ENCODE results near the gene KLHL28.

Gene KLHL28

DNA sequence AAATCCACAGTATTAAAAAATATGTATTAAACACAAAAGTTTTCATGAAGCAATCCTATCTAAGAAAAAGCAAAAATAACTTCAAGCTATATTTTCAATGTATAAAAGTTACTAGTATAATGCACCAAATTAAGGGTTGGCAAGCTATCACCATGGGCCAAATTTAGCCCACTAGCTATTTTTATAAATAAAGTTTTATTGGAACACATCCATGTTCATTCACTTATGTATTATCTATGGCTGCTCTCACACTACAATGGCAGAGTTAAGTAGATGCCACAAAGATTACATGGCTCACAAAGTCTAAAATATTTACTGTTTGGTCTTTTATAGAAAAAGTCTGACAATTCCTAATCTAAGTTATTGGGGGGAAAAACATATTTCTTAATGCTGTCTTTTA, 17.6 kb downstream of the KLHL28 start:
- H3K9ac ChIP-seq (ENCODE audit: low read depth in 1 of 2, low read length in 2 of 2) = no peak overlapping the region
- H3K36me3 ChIP-seq (ENCODE audit: control insufficient read depth in 2 of 2, insufficient read depth in 2 of 2, low read length in 2 of 2) = peaks cover 20 to 25% of the 10 kb centered on the region in 2 donors
- H3K9me3 ChIP-seq (ENCODE audit: control insufficient read depth in 2 of 2, low read length in 2 of 2) = no peaks in the 10 kb centered on the region
- no peak overlapping the region for H3K4me3 ChIP-seq (ENCODE audit: low read length in 2 of 2)
- no peaks in the 10 kb centered on the region for H3K27me3 ChIP-seq (ENCODE audit: control insufficient read depth in 2 of 2, insufficient read depth in 2 of 2, low read length in 2 of 2)
- H3K27ac ChIP-seq (ENCODE audit: low read depth in 2 of 2, low read length in 2 of 2) = no peak overlapping the region
- no peaks in the 10 kb centered on the region for H3K4me1 ChIP-seq (ENCODE audit: control insufficient read depth in 2 of 2, insufficient read depth in 2 of 2, low read length in 2 of 2)

DNA sequence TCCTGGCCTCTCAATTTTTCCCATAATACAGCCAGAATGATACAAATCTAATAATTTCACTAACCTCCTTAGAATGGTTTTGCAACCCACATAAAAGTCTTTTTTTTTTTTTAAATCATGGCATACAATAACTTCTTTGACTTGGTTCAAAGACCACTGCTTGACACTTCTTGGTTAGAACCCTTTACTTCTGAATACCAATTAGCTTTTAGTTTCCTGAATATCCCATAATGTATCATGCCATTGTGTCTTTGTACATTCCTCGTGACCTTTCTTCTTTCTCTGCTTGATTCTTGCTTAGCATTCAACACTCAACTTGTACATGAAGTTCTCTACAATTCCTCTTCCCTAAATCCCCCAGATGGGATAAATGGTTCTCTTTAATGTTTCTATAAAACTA, 19.3 kb downstream of the KLHL28 start:
- H3K36me3 ChIP-seq (ENCODE audit: control insufficient read depth in 2 of 2, insufficient read depth in 2 of 2, low read length in 2 of 2) = peaks cover 28 to 38% of the 10 kb centered on the region in 2 donors
- no peak overlapping the region for H3K4me3 ChIP-seq (ENCODE audit: low read length in 2 of 2)
- H3K9ac ChIP-seq (ENCODE audit: low read depth in 1 of 2, low read length in 2 of 2) = no peak overlapping the region
- no peaks in the 10 kb centered on the region for H3K4me1 ChIP-seq (ENCODE audit: control insufficient read depth in 2 of 2, insufficient read depth in 2 of 2, low read length in 2 of 2)
- no peaks in the 10 kb centered on the region for H3K27me3 ChIP-seq (ENCODE audit: control insufficient read depth in 2 of 2, insufficient read depth in 2 of 2, low read length in 2 of 2)
- H3K9me3 ChIP-seq (ENCODE audit: control insufficient read depth in 2 of 2, low read length in 2 of 2) = no peaks in the 10 kb centered on the region
- H3K27ac ChIP-seq (ENCODE audit: low read depth in 2 of 2, low read length in 2 of 2) = no peak overlapping the region

DNA sequence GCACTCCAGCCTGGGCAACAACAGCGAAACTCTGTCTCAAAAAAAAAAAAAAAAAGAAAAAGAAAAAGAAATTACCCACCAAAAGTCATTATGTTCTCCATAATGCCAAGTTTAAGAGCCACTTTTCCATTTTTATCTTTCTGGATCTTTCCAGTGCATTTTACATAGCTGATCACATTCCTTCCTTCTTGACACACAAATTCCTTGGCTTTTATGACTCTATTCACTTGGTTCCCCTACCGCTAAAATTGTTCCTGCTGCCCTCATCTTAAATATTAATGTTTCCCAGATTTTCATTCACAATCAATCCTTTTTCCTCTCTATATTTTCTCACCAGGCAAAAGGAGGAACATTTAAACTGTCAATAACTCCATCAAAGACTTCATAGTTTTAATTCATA, 20.2 kb downstream of the KLHL28 start:
- peaks cover 33 to 42% of the 10 kb centered on the region in 2 donors for H3K36me3 ChIP-seq (ENCODE audit: control insufficient read depth in 2 of 2, insufficient read depth in 2 of 2, low read length in 2 of 2)
- H3K27me3 ChIP-seq (ENCODE audit: control insufficient read depth in 2 of 2, insufficient read depth in 2 of 2, low read length in 2 of 2) = no peaks in the 10 kb centered on the region
- H3K9ac ChIP-seq (ENCODE audit: low read depth in 1 of 2, low read length in 2 of 2) = no peak overlapping the region
- H3K9me3 ChIP-seq (ENCODE audit: control insufficient read depth in 2 of 2, low read length in 2 of 2) = no peaks in the 10 kb centered on the region
- H3K4me1 ChIP-seq (ENCODE audit: control insufficient read depth in 2 of 2, insufficient read depth in 2 of 2, low read length in 2 of 2) = no peaks in the 10 kb centered on the region
- no peak overlapping the region for H3K27ac ChIP-seq (ENCODE audit: low read depth in 2 of 2, low read length in 2 of 2)
- no peak overlapping the region for H3K4me3 ChIP-seq (ENCODE audit: low read length in 2 of 2)

DNA sequence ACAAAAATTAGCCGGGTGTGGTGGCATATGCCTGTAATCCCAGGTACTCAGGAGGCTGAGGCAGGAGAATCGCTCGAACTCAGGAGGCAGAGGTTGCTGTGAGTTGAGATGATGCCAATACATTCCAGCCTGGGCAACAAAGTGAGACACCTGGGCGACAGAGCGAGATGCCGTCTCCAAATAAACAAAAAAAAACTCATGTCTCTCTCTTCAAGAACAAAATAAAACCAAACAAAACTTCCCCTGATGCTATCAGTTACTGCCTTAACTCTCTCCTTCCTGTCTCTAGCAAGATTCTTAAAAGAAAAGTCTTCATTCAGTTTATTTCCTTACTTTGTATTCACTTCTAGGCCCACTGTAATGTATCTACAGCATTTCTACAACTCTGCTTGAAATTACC, 20.8 kb downstream of the KLHL28 start:
- Histone ChIP-seq H3K4me1 (ENCODE audit: control insufficient read depth in 2 of 2, insufficient read depth in 2 of 2, low read length in 2 of 2) (no peaks in the 10 kb centered on the region), H3K27ac (ENCODE audit: low read depth in 2 of 2, low read length in 2 of 2) (no peak overlapping the region), H3K27me3 (ENCODE audit: control insufficient read depth in 2 of 2, insufficient read depth in 2 of 2, low read length in 2 of 2) (no peaks in the 10 kb centered on the region), H3K36me3 (ENCODE audit: control insufficient read depth in 2 of 2, insufficient read depth in 2 of 2, low read length in 2 of 2) (peaks cover 35 to 48% of the 10 kb centered on the region in 2 donors), H3K9ac (ENCODE audit: low read depth in 1 of 2, low read length in 2 of 2) (no peak overlapping the region), H3K9me3 (ENCODE audit: control insufficient read depth in 2 of 2, low read length in 2 of 2) (no peaks in the 10 kb centered on the region), H3K4me3 (ENCODE audit: low read length in 2 of 2) (no peak overlapping the region)

DNA sequence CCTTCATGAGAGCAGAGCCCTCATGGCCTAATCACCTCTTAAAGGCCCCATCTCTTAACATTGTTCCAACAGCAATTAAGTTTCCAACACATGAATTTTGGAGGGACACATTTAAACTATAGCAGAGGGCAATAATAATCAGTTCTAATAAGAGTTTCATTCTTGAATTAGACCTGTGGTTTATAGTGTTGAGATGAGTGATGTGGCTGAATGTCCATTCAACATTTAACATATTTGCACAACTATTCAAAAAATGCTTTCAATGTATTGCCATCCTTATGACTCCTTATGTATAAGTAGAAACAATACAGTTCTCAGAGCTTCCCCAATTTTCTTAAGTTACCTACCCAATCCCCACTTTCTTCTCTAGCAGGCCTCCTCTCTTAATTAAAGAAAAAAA, 21.5 kb downstream of the KLHL28 start:
- Histone ChIP-seq H3K4me3 (ENCODE audit: low read length in 2 of 2) (no peak overlapping the region), H3K27ac (ENCODE audit: low read depth in 2 of 2, low read length in 2 of 2) (no peak overlapping the region), H3K36me3 (ENCODE audit: control insufficient read depth in 2 of 2, insufficient read depth in 2 of 2, low read length in 2 of 2) (peaks cover 29 to 47% of the 10 kb centered on the region in 2 donors), H3K4me1 (ENCODE audit: control insufficient read depth in 2 of 2, insufficient read depth in 2 of 2, low read length in 2 of 2) (no peaks in the 10 kb centered on the region), H3K9me3 (ENCODE audit: control insufficient read depth in 2 of 2, low read length in 2 of 2) (no peaks in the 10 kb centered on the region), H3K27me3 (ENCODE audit: control insufficient read depth in 2 of 2, insufficient read depth in 2 of 2, low read length in 2 of 2) (no peaks in the 10 kb centered on the region), H3K9ac (ENCODE audit: low read depth in 1 of 2, low read length in 2 of 2) (no peak overlapping the region)

DNA sequence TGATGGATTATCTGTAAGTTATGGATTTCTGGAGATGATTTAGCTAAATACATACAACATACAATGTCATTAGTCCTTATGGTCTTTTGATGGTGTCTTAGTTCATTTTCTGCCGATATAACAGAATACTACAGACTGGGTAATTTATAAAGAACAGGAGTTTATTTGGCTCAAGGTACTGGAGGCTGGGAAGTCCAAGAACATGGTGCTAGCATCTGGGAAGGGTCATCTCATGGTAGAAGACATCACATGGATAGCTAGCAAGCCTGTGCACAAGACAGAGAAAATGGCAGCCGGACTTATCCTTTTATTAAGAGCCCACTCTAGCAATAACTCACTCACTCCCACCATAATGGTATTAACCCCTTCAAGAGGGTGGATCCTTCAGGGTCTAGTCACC, 24.2 kb downstream of the KLHL28 start:
- Histone ChIP-seq H3K9ac (ENCODE audit: low read depth in 1 of 2, low read length in 2 of 2) (no peak overlapping the region), H3K27me3 (ENCODE audit: control insufficient read depth in 2 of 2, insufficient read depth in 2 of 2, low read length in 2 of 2) (no peaks in the 10 kb centered on the region), H3K9me3 (ENCODE audit: control insufficient read depth in 2 of 2, low read length in 2 of 2) (no peaks in the 10 kb centered on the region), H3K4me1 (ENCODE audit: control insufficient read depth in 2 of 2, insufficient read depth in 2 of 2, low read length in 2 of 2) (no peaks in the 10 kb centered on the region), H3K27ac (ENCODE audit: low read depth in 2 of 2, low read length in 2 of 2) (no peak overlapping the region), H3K36me3 (ENCODE audit: control insufficient read depth in 2 of 2, insufficient read depth in 2 of 2, low read length in 2 of 2) (peaks cover 31 to 39% of the 10 kb centered on the region in 2 donors), H3K4me3 (ENCODE audit: low read length in 2 of 2) (no peak overlapping the region)

DNA sequence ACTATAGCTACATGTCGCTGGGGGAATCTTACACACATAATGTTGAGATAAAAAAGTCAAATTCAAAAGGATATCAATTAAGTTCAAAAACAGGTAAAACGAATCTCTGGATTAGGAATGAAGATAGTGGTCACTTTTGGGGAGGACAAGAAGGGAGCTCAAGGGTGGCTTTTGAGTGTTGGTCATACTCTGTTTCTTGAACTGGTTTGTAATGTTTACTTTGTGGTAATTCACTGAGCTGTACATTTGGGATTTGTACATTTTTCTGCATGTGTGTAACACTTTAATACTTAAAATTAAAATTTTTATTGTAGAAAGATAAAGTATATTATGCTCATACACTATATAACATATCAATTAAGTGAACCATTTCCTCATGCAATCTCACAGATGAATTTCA, 26.6 kb downstream of the KLHL28 start:
- Histone ChIP-seq H3K36me3 (ENCODE audit: control insufficient read depth in 2 of 2, insufficient read depth in 2 of 2, low read length in 2 of 2) (peaks cover 29 to 34% of the 10 kb centered on the region in 2 donors), H3K9me3 (ENCODE audit: control insufficient read depth in 2 of 2, low read length in 2 of 2) (no peaks in the 10 kb centered on the region)

DNA sequence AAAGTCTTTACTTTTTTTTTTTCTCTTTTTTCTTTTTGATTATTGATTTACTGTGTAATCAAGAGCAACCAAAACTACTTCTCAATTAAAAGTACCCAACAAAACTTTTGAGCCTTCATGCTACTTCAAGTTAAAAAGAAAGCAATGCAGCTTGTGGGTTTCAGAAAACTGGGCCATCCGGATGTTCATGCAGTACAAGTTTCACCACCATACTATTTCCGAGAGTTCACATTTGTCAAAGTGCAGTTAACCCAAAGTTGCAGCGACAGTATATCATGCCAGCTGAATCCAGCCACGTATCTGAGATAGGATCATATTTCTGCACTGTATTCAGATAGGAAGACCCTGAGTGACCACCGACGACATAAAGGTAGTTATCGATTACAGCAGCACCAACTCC, 33.0 kb downstream of the KLHL28 start:
- Histone ChIP-seq H3K4me3 (ENCODE audit: low read length in 2 of 2) (no peak overlapping the region), H3K27me3 (ENCODE audit: control insufficient read depth in 2 of 2, insufficient read depth in 2 of 2, low read length in 2 of 2) (no peaks in the 10 kb centered on the region), H3K4me1 (ENCODE audit: control insufficient read depth in 2 of 2, insufficient read depth in 2 of 2, low read length in 2 of 2) (no peaks in the 10 kb centered on the region), H3K9ac (ENCODE audit: low read depth in 1 of 2, low read length in 2 of 2) (no peak overlapping the region), H3K36me3 (ENCODE audit: control insufficient read depth in 2 of 2, insufficient read depth in 2 of 2, low read length in 2 of 2) (peaks cover 5 to 6% of the 10 kb centered on the region in 2 donors), H3K9me3 (ENCODE audit: control insufficient read depth in 2 of 2, low read length in 2 of 2) (no peaks in the 10 kb centered on the region), H3K27ac (ENCODE audit: low read depth in 2 of 2, low read length in 2 of 2) (no peak overlapping the region)

More for the DNA sequence above, 26.6 kb downstream of the KLHL28 start:
- Histone ChIP-seq H3K9ac (ENCODE audit: low read depth in 1 of 2, low read length in 2 of 2) (no peak overlapping the region), H3K27me3 (ENCODE audit: control insufficient read depth in 2 of 2, insufficient read depth in 2 of 2, low read length in 2 of 2) (no peaks in the 10 kb centered on the region), H3K4me3 (ENCODE audit: low read length in 2 of 2) (no peak overlapping the region), H3K4me1 (ENCODE audit: control insufficient read depth in 2 of 2, insufficient read depth in 2 of 2, low read length in 2 of 2) (no peaks in the 10 kb centered on the region), H3K27ac (ENCODE audit: low read depth in 2 of 2, low read length in 2 of 2) (no peak overlapping the region)

DNA sequence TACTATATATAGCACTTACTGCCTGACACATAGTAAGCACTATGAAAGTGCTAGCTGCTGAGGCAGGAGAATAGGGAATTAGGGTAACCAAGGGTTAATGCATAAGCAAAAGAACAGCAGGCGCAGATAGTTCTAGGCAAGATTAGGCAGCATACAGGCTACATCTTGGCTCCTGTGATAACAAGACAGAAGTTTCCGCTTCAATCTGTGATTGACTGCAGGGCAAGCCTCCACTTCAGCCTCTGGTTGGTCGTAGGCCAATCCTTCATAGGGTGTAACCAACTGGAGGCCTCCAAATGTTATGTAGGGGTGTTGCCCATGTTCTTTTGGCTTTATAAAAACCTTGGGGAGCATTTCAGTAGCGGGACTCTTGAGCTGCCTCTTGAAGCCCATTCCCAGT, 46.9 kb downstream of the KLHL28 start:
- no peak overlapping the region for H3K9ac ChIP-seq (ENCODE audit: low read depth in 1 of 2, low read length in 2 of 2)
- no peaks in the 10 kb centered on the region for H3K27me3 ChIP-seq (ENCODE audit: control insufficient read depth in 2 of 2, insufficient read depth in 2 of 2, low read length in 2 of 2)
- no peak overlapping the region for H3K27ac ChIP-seq (ENCODE audit: low read depth in 2 of 2, low read length in 2 of 2)
- no peaks in the 10 kb centered on the region for H3K4me1 ChIP-seq (ENCODE audit: control insufficient read depth in 2 of 2, insufficient read depth in 2 of 2, low read length in 2 of 2)
- H3K9me3 ChIP-seq (ENCODE audit: control insufficient read depth in 2 of 2, low read length in 2 of 2) = no peaks in the 10 kb centered on the region
- no peaks in the 10 kb centered on the region for H3K36me3 ChIP-seq (ENCODE audit: control insufficient read depth in 2 of 2, insufficient read depth in 2 of 2, low read length in 2 of 2)
- no peak overlapping the region for H3K4me3 ChIP-seq (ENCODE audit: low read length in 2 of 2)

DNA sequence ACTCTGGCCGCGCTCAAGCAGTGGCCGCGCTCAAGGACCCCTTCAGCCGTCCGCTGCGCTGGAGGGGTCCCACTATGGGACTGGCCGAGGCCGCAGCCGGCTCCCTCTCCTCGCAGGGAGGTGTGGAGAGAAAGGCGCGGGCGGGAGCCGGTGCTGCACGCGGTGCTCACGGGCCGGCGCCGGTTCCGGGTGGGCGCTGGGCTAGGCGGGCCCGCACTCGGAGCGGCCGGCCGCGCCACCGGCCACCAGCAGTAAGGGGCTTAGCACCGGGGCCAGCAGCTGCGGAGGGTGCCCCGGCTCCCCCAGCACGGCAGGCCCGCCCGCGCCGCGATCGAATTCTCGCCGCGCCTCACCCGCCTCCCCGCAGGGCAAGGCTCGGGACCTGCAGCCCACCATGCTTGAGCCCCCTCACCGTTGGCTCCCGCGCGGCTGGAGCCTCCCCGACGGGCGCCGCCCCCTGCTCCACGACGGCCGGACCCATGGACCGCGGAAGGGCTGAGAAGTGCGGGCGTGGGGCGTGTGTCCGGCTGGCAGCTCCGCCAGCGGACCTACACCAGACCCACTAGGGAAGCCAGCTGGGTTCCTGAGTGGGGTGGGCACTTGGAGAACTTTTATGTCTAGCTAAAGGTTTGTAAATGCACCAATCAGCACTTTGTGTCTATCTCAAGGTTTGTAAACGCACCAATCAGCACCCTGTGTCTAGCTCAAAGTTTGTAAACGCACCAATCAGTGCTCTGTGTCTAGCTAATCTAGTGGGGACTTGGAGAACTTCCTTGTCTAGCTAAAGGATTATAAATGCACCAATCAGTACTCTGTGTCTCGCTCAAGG, 49.5 kb downstream of the KLHL28 start:
- H3K36me3 ChIP-seq (ENCODE audit: control insufficient read depth in 2 of 2, insufficient read depth in 2 of 2, low read length in 2 of 2) = no peaks in the 10 kb centered on the region
- H3K9me3 ChIP-seq (ENCODE audit: control insufficient read depth in 2 of 2, low read length in 2 of 2) = no peaks in the 10 kb centered on the region
- H3K4me1 ChIP-seq (ENCODE audit: control insufficient read depth in 2 of 2, insufficient read depth in 2 of 2, low read length in 2 of 2) = no peaks in the 10 kb centered on the region
- H3K4me3 ChIP-seq (ENCODE audit: low read length in 2 of 2) = peak overlapping the region in 1 of 2 donors; percentile 44
- H3K9ac ChIP-seq (ENCODE audit: low read depth in 1 of 2, low read length in 2 of 2) = peak overlapping the region in 1 of 2 donors; percentile 21
- no peak overlapping the region for H3K27ac ChIP-seq (ENCODE audit: low read depth in 2 of 2, low read length in 2 of 2)
- H3K27me3 ChIP-seq (ENCODE audit: control insufficient read depth in 2 of 2, insufficient read depth in 2 of 2, low read length in 2 of 2) = no peaks in the 10 kb centered on the region
